Astrocyte (in vitro differentiated cells and primary cell): ENCODE results near the gene ADAMTS12.

Source experiments
- CTCF ChIP-seq: IDR thresholded peaks from 2 replicates; pipeline ENCODE4 v1.5.1; 2011; ENCODE audit warnings: low read depth, mild to moderate bottlenecking, inconsistent platforms, low read length, moderate library complexity; ENCODE audit not compliant: insufficient read depth
- EZH2 ChIP-seq: IDR thresholded peaks from 2 replicates; pipeline ENCODE4 v1.6.1; 2012; ENCODE audit warnings: mild to moderate bottlenecking, low read length, inconsistent platforms; ENCODE audit not compliant: insufficient read depth

GRCh38 chr5:33809936-33810335 lies 81.9 kb downstream of the ADAMTS12 start:
- TF ChIP-seq CTCF (no peak), EZH2 (no peak)
